ENCODE results near the gene MLLT3.
A peak's percentile ranks its signal among the peaks of the same experiment; 100 is the strongest.

MLLT3 gene

GRCh38 chr9:20593105-20593504, 29.2 kb downstream of the MLLT3 start:
- Histone ChIP-seq H3K36me3 (ENCODE audit: insufficient read depth, low read length) (0 out of 2 replicates have a peak, but pooled peaks cover 5% of the 10 kb centered on the region), H3K79me2 (ENCODE audit: insufficient read depth, low read length) (peaks cover 84% of the 10 kb centered on the region), H3K9me2 (replicated peaks; ENCODE audit: low read depth, low read length) (no peaks in the 10 kb centered on the region), H3F3A (ENCODE audit: low read depth) (peaks cover 3% of the 10 kb centered on the region; the same call in 1 of the 2 replicates), H3K9ac (ENCODE audit: low read depth, low read length, poor library complexity, severe bottlenecking) (no peak overlapping the region), H4K20me1 (ENCODE audit: insufficient read depth, low read length, poor library complexity, severe bottlenecking) (peaks cover 47% of the 10 kb centered on the region), H2AFZ (ENCODE audit: low read length) (no peak overlapping the region), H3K27me3 (ENCODE audit: insufficient read depth, low read length, poor library complexity, severe bottlenecking) (no peaks in the 10 kb centered on the region), H3K4me3 (ENCODE audit: low read length, poor library complexity, severe bottlenecking) (no peak overlapping the region), H3K9me3 (ENCODE audit: insufficient read depth, low read depth, low read length) (no peaks in the 10 kb centered on the region), H3K4me2 (ENCODE audit: low read depth, low read length, poor library complexity, severe bottlenecking) (no peak overlapping the region), H3K4me1 (ENCODE audit: insufficient read depth, low read length, poor library complexity, severe bottlenecking) (peaks cover 14% of the 10 kb centered on the region)
- TF ChIP-seq CTCF (conservative IDR thresholded peaks at IDR 0.05; ENCODE audit: low read length) (no peak), EZH2phosphoT487 (IDR thresholded peaks at IDR 0.05; ENCODE audit: borderline replicate concordance) (no peak)

GRCh38 chr9:20592673-20593072, 29.6 kb downstream of the MLLT3 start:
- Histone ChIP-seq H3K36me3 (ENCODE audit: insufficient read depth, low read length) (0 out of 2 replicates have a peak, but pooled peaks cover 5% of the 10 kb centered on the region), H3K79me2 (ENCODE audit: insufficient read depth, low read length) (peaks cover 80% of the 10 kb centered on the region), H3K4me2 (ENCODE audit: low read depth, low read length, poor library complexity, severe bottlenecking) (no peak overlapping the region), H3K4me1 (ENCODE audit: insufficient read depth, low read length, poor library complexity, severe bottlenecking) (peaks cover 10% of the 10 kb centered on the region), H3K9ac (ENCODE audit: low read depth, low read length, poor library complexity, severe bottlenecking) (no peak overlapping the region), H3K9me3 (ENCODE audit: insufficient read depth, low read depth, low read length) (no peaks in the 10 kb centered on the region), H2AFZ (ENCODE audit: low read length) (no peak overlapping the region), H3K4me3 (ENCODE audit: low read length, poor library complexity, severe bottlenecking) (no peak overlapping the region), H4K20me1 (ENCODE audit: insufficient read depth, low read length, poor library complexity, severe bottlenecking) (peaks cover 44% of the 10 kb centered on the region), H3F3A (ENCODE audit: low read depth) (peaks cover 3% of the 10 kb centered on the region; the same call in 1 of the 2 replicates), H3K9me2 (replicated peaks; ENCODE audit: low read depth, low read length) (no peaks in the 10 kb centered on the region), H3K27me3 (ENCODE audit: insufficient read depth, low read length, poor library complexity, severe bottlenecking) (no peaks in the 10 kb centered on the region)
- TF ChIP-seq CTCF (conservative IDR thresholded peaks at IDR 0.05; ENCODE audit: low read length): no peak
- no peak for TF ChIP-seq EZH2phosphoT487 (IDR thresholded peaks at IDR 0.05; ENCODE audit: borderline replicate concordance)

- H2AFZ ChIP-seq (ENCODE audit: low read length): no peak overlapping the region
- H3K4me1 ChIP-seq (ENCODE audit: insufficient read depth, low read length, poor library complexity, severe bottlenecking): peaks cover 5% of the 10 kb centered on the region
- 0 out of 2 replicates have a peak, but pooled peaks cover 5% of the 10 kb centered on the region for H3K36me3 ChIP-seq (ENCODE audit: insufficient read depth, low read length)
- H3K9me3 ChIP-seq (ENCODE audit: insufficient read depth, low read depth, low read length): 0 out of 2 replicates have a peak, but pooled peaks cover 5% of the 10 kb centered on the region
- H3K9me2 ChIP-seq (replicated peaks; ENCODE audit: low read depth, low read length): no peaks in the 10 kb centered on the region
- H3K9ac ChIP-seq (ENCODE audit: low read depth, low read length, poor library complexity, severe bottlenecking): no peak overlapping the region
- TF ChIP-seq EZH2phosphoT487 (IDR thresholded peaks at IDR 0.05; ENCODE audit: borderline replicate concordance) (no peak), CTCF (conservative IDR thresholded peaks at IDR 0.05; ENCODE audit: low read length) (peak; percentile 44)
- peaks cover 79% of the 10 kb centered on the region for H3K79me2 ChIP-seq (ENCODE audit: insufficient read depth, low read length)
- H3K4me2 ChIP-seq (ENCODE audit: low read depth, low read length, poor library complexity, severe bottlenecking): no peak overlapping the region
- no peak overlapping the region for H3K4me3 ChIP-seq (ENCODE audit: low read length, poor library complexity, severe bottlenecking)
- H3F3A ChIP-seq (ENCODE audit: low read depth): peaks cover 3% of the 10 kb centered on the region; the same call in 1 of the 2 replicates
- H4K20me1 ChIP-seq (ENCODE audit: insufficient read depth, low read length, poor library complexity, severe bottlenecking): peaks cover 33% of the 10 kb centered on the region
- no peaks in the 10 kb centered on the region for H3K27me3 ChIP-seq (ENCODE audit: insufficient read depth, low read length, poor library complexity, severe bottlenecking)
Observed at GRCh38 chr9:20591223-20591622, 31.1 kb downstream of the MLLT3 start.

Data from Loucy (cell line).